Heart left ventricle (tissue), 16 donors: ENCODE results near the gene PPP2R1A. TPM values are rescaled to one million over a fixed set of nuclear protein-coding genes. Genes with fewer than 3 reads are reported as not detected.

Experiments used
- ATAC-seq, 4 donors: fragments of 200-7000 bp; cut with Tn5 transposase; one replicate each; pipeline ENCODE4 v1.9.1; 2020 to 2022; ENCODE audit warnings: moderate library complexity in 4 of 4, mild to moderate bottlenecking in 3 of 4, moderate number of reproducible peaks in 1 of 4
- DNase-seq, 5 donors: peaks; one replicate each; pipeline ENCODE4 v3.0.0-alpha.2; 2020
- H3K27ac ChIP-seq, 12 donors: fragments of 200-600 bp; sonication (generic) in 4 of 12; one replicate each; pipeline versions ENCODE4 v1.5.0 to v1.8.0; 2016 to 2022; ENCODE audit warnings: mild to moderate bottlenecking in 2 of 12
- H3K27me3 ChIP-seq, 9 donors: fragments of 200-600 bp; sonication (generic) in 2 of 9; one replicate each; pipeline versions ENCODE4 v1.5.1 to v1.8.0; 2016 to 2022; ENCODE audit warnings: mild to moderate bottlenecking in 3 of 9
- H3K36me3 ChIP-seq, 9 donors: fragments of 200-600 bp; sonication (generic) in 2 of 9; one replicate each; pipeline versions ENCODE4 v1.5.0 to v1.8.0; 2018 to 2022; ENCODE audit warnings: mild to moderate bottlenecking in 2 of 9
- H3K4me1 ChIP-seq, 12 donors: fragments of 200-600 bp; sonication (generic) in 4 of 12; one replicate each; pipeline versions ENCODE4 v1.5.0 to v1.8.0; 2016 to 2022; ENCODE audit warnings: mild to moderate bottlenecking in 3 of 12
- H3K4me3 ChIP-seq, 12 donors: fragments of 200-600 bp; sonication (generic) in 4 of 12; one replicate each; pipeline versions ENCODE4 v1.5.0 to v1.8.0; 2017 to 2022; ENCODE audit warnings: mild to moderate bottlenecking in 9 of 12, moderate library complexity in 4 of 12
- H3K9me3 ChIP-seq, 12 donors: fragments of 200-600 bp; sonication (generic) in 4 of 12; one replicate each; pipeline versions ENCODE4 v1.5.0 to v1.8.0; 2016 to 2022; ENCODE audit warnings: mild to moderate bottlenecking in 1 of 12
- CTCF ChIP-seq, 12 donors: fragments of 200-600 bp; sonication (generic) in 4 of 12; IDR thresholded peaks; one replicate each; pipeline versions ENCODE4 v1.5.0 to v1.8.0; 2018 to 2022; ENCODE audit warnings: antibody characterized with exemption in 12 of 12, mild to moderate bottlenecking in 5 of 12
- POLR2A ChIP-seq, 2 donors: fragments of 450-650 bp; IDR thresholded peaks; one replicate each; pipeline ENCODE4 v1.6.1; 2017; ENCODE audit warnings: antibody characterized with exemption in 2 of 2, mild to moderate bottlenecking in 2 of 2, moderate library complexity in 2 of 2
- WGBS, 4 donors: extraction: QIAGEN DNeasy Blood & Tissue Kit in 2 of 4; methylation state at CpG; one replicate each; pipeline versions ENCODE4 v1.1.5 to v1.1.7; 2013 to 2018; 5-methylcytosine and 5-hydroxymethylcytosine counted together
- intact Hi-C, 10 donors: fragments of 100-400 bp; cut with DNase I; formaldehyde crosslinking; loops; one replicate each; pipeline versions ENCODE4 v1.11.1 to v1.14.2; 2022
- polyA plus RNA-seq, 2 donors: library from polyadenylated mRNA; stranded (reverse); fragments of 200-250 nt; gene quantifications; one replicate each; pipeline ENCODE4 v1.2.3, GENCODE V29; 2013
- total RNA-seq, 9 donors: library from RNA; depleted of rRNA in 2 of 9; stranded (reverse); fragments of >200 nt in 2 of 9; fragmentation: NEBNext Ultra II Directional in 3 of 9; extraction: Animal tissue kit (Norgen Biotek cat#: 25700) in 3 of 9; gene quantifications; one replicate each; pipeline versions ENCODE4 v1.1.0 to v1.2.4, GENCODE V29; 2016 to 2023
- donor health status: ischemic (EF 13 %, LVEDD 7.1; RV severe dilation, severe dysfunction).
- donor health status: healthy with polysubstance abuse.
- donor health status: DM: no; HTN: yes; CAD: no.
- donor health status: DM: no; HTN: no; CAD: no.
- donor health status: ischemic (EF 25% LVEDD 6.9; RV normal size, moderate dysfunction).
- donor health status: ischemic (EF 25% LVEDD 5.7; RV mildly dilated, moderate dysfunction).
- donor health status: healthy.
- donor health status: DM: yes; HTN: yes; CAD: no.
- donor health status: ischemic (EF 35%, LVEDD 5.7; RV mildly dilated, moderate dysfunction).
- donor health status: nonischemic (EF 11% LVEDD 7.7; RV severe dilation, severe dysfunction).
- donor health status: DM: yes; HTN: yes; CAD: no.
- donor health status: PGD.
- donor health status: ischemic (EF 29% LVEDD 5.4; RV normal size, mild dysfunction).
- donor health status: nonischemic (EF 23%, LVEDD 6.1; RV moderate dilation, normal function).

The PPP2R1A gene
- total and polyA plus RNA-seq, 11 donors: 258 to 447 (median 364) TPM

DNA sequence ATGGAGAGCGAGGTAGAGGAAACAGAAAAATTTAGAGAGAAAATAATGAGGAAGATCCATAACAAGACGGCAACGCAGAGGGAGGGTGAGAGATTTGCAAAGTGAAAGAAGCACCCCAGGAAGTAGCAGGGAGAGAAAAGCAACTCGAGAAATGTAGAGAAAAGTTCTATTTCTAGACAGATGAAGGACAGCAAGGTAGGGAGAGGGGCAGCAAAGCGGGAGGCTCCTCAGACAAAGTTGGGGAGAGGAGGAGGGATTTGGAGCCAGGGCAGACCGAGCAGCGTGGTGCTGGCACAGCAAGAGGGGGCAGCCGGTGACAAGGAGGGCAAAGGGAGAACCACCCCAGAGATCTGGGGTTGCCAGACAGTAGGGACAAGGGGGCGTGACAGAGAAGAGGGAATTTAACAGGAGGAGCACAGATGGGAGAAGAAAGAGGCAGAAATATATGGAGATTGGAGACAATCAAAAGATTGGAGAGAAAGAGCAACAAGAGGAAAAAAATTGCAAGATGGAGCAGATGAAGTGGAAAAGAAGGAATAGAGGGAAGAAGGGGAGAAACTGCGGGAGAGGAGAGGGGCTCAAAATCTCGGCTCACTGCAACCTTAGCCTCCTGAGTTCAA lies 80.5 kb downstream of the PPP2R1A start:
- Histone ChIP-seq H3K27ac (peak overlapping the region; percentile 79 to 98 (median 91)), H3K36me3 (peaks cover 0 to 12% (median 0%) of the 10 kb centered on the region in 9 donors), H3K4me3 (peak overlapping the region; percentile 61 to 99 (median 92)), H3K4me1 (peaks cover 4 to 28% (median 15%) of the 10 kb centered on the region in 12 donors), H3K27me3 (no peaks in the 10 kb centered on the region), H3K9me3 (no peaks in the 10 kb centered on the region)
- 9 to 12% (median 11%) methylated on average over 11 of the region's 11 CpGs for WGBS, 4 donors
- TF ChIP-seq POLR2A (IDR thresholded peaks at IDR 0.05): no peak
- no peak for TF ChIP-seq CTCF (IDR thresholded peaks at IDR 0.05)
- DNase-seq: peak in 2 of 5 donors; percentile 19 to 30
- intact Hi-C loops: no loop called here
- peak in 1 of 4 donors; percentile 17 for ATAC-seq

- Histone ChIP-seq H3K27me3 (no peaks in the 10 kb centered on the region), H3K27ac (no peak overlapping the region), H3K4me3 (no peak overlapping the region), H3K9me3 (no peaks in the 10 kb centered on the region), H3K36me3 (peaks cover 0 to 15% (median 0%) of the 10 kb centered on the region in 9 donors), H3K4me1 (peaks cover 4 to 37% (median 20%) of the 10 kb centered on the region in 12 donors)
- TF ChIP-seq POLR2A (IDR thresholded peaks at IDR 0.05): no peak
- TF ChIP-seq CTCF (IDR thresholded peaks at IDR 0.05): no peak
- 91 to 100% (median 97%) methylated on average over 2 of the region's 2 CpGs for WGBS, 4 donors
- intact Hi-C loops: no loop called here
- ATAC-seq: no peak
- no peak for DNase-seq
Measured at GRCh38 chr19:52273301-52273700, 83.4 kb downstream of the PPP2R1A start.

GRCh38 chr19:52274191-52274590 lies 84.3 kb downstream of the PPP2R1A start:
- no peak overlapping the region for H3K27ac ChIP-seq
- no peaks in the 10 kb centered on the region for H3K27me3 ChIP-seq
- ATAC-seq: no peak
- no peak overlapping the region for H3K4me3 ChIP-seq
- no peak for TF ChIP-seq POLR2A (IDR thresholded peaks at IDR 0.05)
- no peak for TF ChIP-seq CTCF (IDR thresholded peaks at IDR 0.05)
- intact Hi-C loops: no loop called here
- no peak for DNase-seq
- H3K9me3 ChIP-seq: peaks cover 0 to 9% (median 0%) of the 10 kb centered on the region in 12 donors
- H3K36me3 ChIP-seq: peaks cover 0 to 15% (median 0%) of the 10 kb centered on the region in 9 donors
- H3K4me1 ChIP-seq: peaks cover 4 to 31% (median 16%) of the 10 kb centered on the region in 12 donors
- WGBS, 4 donors: 78 to 97% (median 92%) methylated on average over 5 of the region's 5 CpGs

- DNase-seq: no peak
- 75 to 80% (median 78%) methylated on average over 5 of the region's 5 CpGs for WGBS, 4 donors
- Histone ChIP-seq H3K9me3 (peaks cover 0 to 16% (median 0%) of the 10 kb centered on the region in 12 donors), H3K4me1 (peaks cover 0 to 22% (median 11%) of the 10 kb centered on the region in 12 donors), H3K27ac (no peak overlapping the region), H3K27me3 (no peaks in the 10 kb centered on the region), H3K36me3 (peaks cover 0 to 15% (median 0%) of the 10 kb centered on the region in 9 donors), H3K4me3 (no peak overlapping the region)
- no peak for TF ChIP-seq POLR2A (IDR thresholded peaks at IDR 0.05)
- TF ChIP-seq CTCF (IDR thresholded peaks at IDR 0.05): no peak
- ATAC-seq: no peak
- intact Hi-C loops: no loop called here
Measured at GRCh38 chr19:52275988-52276387, 86.1 kb downstream of the PPP2R1A start.
